GM19452 (cell line): ENCODE data around the gene ZNF592.

Experiments
- ATAC-seq: cut with Tn5 transposase; IDR thresholded peaks from one replicate; pipeline ENCODE4 v1.9.1; 2021; ENCODE audit not compliant: unreplicated experiment

The ZNF592 gene

DNA sequence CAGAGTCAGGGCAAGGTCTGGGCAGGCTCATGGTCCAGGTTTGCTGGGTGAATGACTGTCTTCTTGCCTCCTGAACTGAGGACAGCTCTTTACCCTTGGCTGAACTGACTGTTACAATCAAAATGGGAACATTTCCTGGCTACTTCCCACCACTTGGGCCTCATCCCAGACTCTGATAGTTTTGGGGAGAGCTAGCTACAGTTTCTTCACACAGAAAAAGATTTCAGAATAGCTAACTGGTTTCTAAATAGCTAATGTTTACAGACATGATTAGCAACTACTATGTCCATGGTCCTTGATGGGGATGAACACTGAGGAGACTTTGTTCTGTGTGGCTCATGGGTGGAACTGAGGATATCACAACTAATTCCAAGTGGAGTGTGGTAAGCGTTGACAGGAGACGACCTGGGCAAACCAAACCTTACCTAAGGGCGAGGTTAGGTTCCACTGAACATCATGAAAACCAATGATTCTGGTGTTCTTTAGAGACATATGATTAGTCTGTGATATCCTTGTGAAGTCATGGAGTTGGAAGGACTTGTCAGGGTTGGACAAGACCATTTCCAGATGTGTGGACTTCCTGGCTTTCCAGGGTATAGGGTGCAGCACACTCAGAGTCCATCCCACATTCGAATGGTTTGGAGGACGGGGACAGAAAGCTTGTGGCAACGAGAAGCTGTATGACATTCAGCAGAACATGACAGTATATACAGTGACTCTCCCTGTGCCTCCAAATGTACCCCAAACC is 76.0 kb downstream of the ZNF592 start:
- ATAC-seq = no peak

DNA sequence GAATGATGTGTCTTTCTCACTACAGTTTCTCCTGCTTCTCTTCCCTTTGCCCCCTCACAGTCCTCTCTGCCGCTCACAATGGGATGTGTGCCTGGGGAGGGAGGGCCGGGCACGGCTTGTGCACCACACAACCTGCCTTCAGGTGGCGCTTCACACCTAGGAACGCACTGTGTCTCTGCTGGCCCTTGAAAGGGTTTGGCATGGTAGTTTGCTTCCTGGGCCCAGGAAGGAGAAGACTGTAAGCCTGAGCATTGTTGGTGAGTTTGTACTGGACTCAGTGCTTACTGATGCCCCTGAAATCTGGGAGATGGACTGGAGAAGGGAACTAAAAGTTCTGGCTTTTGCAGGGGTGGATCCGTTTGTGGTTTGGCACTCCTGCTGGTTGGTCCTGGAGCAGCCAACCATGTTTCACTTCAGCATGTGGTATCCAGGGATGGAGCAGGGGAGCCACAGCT is 78.0 kb downstream of the ZNF592 start:
- ATAC-seq = no peak

DNA sequence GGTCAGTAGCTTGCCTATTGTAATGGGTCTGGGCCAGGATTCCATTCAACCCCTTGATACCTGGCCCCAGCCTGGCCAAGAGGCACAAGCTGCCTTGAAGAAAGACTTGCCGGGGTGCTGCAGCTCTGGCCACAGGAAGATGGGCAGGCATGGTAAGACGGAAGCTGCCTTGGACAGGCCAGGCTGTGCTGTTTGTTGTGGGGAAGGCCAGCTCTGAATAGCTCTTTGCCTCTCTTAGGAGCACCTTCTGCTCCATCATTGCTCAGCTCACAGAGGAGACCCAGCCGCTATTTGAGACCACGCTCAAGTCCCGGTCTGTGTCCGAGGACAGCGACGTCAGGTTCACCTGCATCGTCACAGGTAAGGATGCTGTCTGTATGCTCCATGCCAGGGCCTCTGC is 78.9 kb downstream of the ZNF592 start:
- ATAC-seq = no peak

DNA sequence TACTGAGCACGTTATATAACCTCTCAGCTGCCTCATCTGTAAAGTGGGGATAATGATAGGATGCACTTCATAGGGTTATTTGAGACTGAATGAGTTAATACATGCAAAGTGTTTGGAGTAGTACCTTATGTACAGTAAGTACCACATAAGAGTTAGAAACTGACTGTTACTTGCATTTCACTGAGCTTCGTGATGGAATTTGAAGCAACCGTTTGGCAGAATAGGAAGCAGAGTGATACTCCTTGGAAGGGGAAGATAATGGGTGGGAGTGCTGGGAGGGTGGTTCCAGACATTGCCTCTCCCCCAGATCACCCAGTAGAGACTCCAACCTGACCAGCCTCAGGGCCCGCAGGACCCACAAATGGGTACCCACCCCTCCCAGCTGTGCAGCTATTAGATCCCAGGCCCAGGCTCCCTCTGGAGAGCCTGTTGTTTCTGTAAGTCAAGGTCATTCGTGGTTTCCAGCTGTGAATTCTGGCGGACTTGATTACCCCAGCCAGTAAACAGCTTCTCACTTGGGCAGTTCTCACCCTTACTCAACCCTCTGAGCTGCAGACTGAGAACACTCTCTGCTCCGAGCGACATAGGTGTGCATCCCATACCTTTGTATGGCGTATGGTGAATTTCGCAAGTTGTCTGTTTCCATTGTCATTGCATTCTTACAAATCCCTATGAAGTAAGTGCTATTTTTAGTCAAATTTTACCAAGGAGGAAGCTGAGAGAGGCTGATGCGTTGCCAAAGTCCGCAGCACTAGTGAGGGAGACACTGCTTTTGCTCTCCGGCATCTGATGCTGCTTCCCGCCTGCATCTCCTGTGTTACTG is 79.9 kb downstream of the ZNF592 start:
- ATAC-seq = no peak

DNA sequence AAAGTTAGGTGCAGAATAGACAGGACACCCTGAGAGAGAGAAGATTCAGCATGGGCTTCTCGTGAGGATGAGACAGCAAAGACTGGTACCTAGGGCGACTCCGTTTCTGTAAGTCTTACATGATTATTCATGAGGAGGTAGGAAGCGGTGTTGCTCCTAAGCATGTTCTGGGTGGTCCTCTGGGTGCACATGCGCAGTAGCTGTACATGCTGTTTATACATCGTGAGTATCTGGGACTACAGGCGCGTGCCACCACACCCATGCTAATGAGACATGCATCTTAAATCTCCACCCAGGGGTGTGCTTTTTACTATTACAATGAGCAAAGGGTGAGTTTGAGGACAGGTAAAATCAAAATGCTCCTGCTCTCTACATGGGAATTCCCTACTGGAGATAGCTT is 81.0 kb downstream of the ZNF592 start:
- ATAC-seq = no peak

- no peak for ATAC-seq
These were observed 81.6 kb downstream of the ZNF592 start for GRCh38 chr15:84830036-84830435.

- ATAC-seq = no peak
These were observed 82.6 kb downstream of the ZNF592 start for GRCh38 chr15:84831028-84831427.

DNA sequence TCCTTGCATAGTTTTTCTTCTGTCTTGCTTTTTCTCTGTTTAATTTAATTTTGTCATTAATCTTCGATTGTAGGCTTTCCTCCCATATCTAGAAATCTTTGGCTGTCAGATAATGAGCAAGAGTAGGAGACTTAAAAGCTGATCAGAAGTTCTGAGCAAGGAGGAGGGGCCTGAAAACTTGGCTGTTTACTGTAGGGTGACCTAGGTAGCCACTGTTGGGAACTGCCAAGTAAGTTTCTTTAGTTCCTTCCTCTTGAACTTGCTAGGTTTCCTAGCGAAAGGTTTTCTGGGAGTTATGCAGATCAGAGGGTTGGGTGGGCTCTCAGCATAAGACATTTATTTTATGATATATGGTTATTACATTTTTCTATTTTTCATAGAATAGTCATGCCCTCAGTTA is 83.2 kb downstream of the ZNF592 start:
- ATAC-seq = no peak

- ATAC-seq = no peak
These were observed 84.2 kb downstream of the ZNF592 start for GRCh38 chr15:84832448-84833040.

DNA sequence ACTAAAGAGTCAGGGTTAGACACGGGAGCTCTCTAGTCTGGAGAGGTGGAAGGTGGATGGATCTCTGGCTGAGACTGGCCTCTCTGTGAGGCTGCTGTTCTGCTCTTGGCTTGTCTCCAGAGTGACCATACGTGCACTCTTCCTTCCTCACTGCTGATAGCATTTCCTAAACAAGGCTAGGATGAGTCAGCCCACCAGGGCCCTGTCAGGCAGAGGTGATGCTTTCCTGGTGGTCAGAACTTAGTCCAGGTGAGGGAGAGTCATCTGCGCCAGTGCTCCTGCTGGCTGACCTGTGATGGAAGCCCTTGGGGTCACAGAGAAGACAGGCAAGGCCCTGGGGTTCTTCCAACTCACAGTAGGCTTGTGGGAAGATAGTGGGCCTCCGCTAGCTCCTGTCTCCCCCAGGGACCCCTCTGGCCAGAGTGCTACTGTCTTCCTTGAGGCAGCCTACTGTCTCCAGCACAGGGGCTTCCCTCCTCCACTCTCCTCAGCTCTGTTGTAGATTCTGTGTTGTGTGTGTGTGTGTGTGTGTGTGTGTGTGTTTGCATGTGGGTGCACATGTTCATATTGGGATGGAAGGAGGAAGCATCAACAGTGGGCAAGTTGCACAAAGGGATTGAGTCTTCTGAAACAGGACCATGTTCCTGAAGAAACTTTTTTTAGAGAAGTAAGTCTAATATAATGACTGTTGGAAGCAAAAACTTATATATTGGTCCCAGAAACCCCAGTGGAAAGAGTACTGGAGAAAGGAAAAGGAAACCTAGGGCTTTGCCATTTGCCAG is 85.2 kb downstream of the ZNF592 start:
- no peak for ATAC-seq

GRCh38 chr15:84834229-84834955 is 86.0 kb downstream of the ZNF592 start:
- no peak for ATAC-seq

GRCh38 chr15:84834969-84835368 is 86.6 kb downstream of the ZNF592 start:
- ATAC-seq = no peak

GRCh38 chr15:84835661-84836337 is 87.4 kb downstream of the ZNF592 start:
- ATAC-seq = no peak

GRCh38 chr15:84836844-84837243 is 88.5 kb downstream of the ZNF592 start:
- ATAC-seq = no peak

DNA sequence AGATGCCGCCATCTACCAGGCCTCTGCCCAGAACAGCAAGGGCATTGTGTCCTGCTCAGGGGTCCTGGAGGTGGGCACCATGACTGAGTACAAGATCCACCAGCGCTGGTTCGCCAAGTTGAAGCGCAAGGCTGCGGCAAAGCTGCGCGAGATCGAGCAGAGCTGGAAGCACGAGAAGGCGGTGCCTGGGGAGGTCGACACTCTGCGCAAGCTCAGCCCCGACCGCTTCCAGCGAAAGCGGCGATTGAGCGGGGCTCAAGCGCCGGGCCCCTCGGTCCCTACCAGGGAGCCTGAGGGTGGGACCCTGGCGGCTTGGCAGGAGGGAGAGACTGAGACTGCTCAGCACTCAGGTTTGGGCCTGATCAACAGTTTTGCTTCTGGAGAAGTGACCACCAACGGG is 91.3 kb downstream of the ZNF592 start:
- no peak for ATAC-seq

DNA sequence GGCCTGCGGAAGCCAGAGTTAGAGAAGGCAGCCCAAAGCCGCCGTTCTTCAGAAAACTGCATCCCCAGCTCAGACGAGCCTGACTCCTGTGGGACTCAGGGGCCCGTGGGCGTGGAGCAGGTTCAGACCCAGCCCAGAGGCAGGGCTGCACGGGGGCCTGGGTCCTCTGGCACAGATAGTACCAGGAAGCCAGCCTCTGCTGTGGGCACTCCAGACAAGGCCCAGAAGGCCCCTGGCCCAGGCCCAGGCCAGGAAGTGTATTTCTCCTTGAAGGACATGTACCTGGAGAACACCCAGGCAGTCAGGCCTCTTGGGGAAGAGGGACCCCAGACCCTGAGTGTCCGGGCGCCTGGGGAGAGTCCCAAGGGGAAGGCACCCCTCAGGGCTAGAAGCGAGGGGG is 91.9 kb downstream of the ZNF592 start:
- ATAC-seq = no peak

GRCh38 chr15:84840741-84841429 is 92.5 kb downstream of the ZNF592 start:
- no peak for ATAC-seq

- ATAC-seq = no peak
These were observed 94.4 kb downstream of the ZNF592 start for GRCh38 chr15:84842781-84843180.

DNA sequence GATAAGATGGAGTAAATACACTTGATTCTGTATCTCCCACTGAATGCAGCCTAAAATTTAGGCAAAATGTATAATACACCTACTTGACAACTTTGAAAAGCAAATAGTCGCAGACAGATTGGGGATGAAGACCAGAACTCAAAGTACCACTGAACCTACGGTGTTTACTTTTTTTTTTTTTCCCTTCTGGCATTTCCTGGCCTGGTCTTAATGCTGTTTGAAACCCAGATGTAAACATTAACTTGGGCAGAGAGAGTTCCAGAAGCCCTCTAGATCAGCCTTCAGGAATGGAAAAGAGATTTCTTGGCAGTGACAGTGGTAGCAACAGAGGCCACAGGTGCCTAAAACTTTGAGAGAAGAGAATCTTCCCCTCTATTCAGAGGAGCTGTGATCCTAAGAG is 96.6 kb downstream of the ZNF592 start:
- no peak for ATAC-seq
